Mammary epithelial cell (primary cell): Measurements from ENCODE around the gene SPAG16.

ENCODE experiments used
- CTCF ChIP-seq, 2 donors: IDR thresholded peaks in 1 of 2; conservative IDR thresholded peaks in 1 of 2; 2 replicates each; pipeline ENCODE4 v1.5.1; 2011 to 2012; ENCODE audit warnings: inconsistent platforms in 2 of 2, low read length in 2 of 2, mild to moderate bottlenecking in 2 of 2, control low read depth in 1 of 2, low read depth in 1 of 2; ENCODE audit not compliant: insufficient read depth in 1 of 2; ENCODE audit errors: extremely low read depth in 1 of 2
- EZH2 ChIP-seq: IDR thresholded peaks from 2 replicates; pipeline ENCODE4 v1.6.1; 2012; ENCODE audit warnings: low read length, inconsistent platforms, borderline replicate concordance

DNA sequence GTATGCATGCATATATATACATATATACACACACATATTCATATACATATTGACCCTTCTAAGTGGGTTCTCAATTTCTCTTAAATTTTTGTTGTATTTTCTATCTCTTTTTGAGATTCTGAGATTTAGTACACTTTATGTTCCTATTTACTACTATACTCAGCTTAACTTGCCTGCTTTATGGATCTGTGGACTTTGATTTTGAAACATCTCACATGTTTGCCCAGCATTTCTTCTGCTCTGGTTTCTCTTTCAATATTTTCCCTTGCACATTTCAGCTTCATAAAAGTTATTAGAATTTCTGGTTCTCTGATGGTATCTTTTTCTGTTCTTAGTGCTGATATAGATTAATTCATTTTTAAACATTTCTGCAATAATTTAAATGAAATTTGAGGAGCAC, 380.6 kb downstream of the SPAG16 start:
- TF ChIP-seq CTCF (conservative IDR thresholded peaks at IDR 0.05 in 1 of 2, IDR thresholded peaks at IDR 0.05 in 1 of 2; ENCODE audit: extremely low read depth in 1 of 2, insufficient read depth in 1 of 2, low read depth in 1 of 2, low read length in 2 of 2) (no peak), EZH2 (no peak)
